D721Med (cell line): ENCODE results near the gene LRRC51.

Experiments
- DNase-seq: peaks from one replicate; pipeline ENCODE4 v3.0.0; 2011; ENCODE audit warnings: low spot score; ENCODE audit not compliant: insufficient read length
- FAIRE-seq: peaks from 2 replicates; lab custom pipeline; 2011; peaks lifted over from hg19 to GRCh38; lab: Jason Lieb, UNC
- CTCF ChIP-seq: IDR thresholded peaks from 2 replicates; pipeline ENCODE4 v1.5.1; 2012; ENCODE audit warnings: mild to moderate bottlenecking, control low read depth; ENCODE audit not compliant: insufficient read depth; ENCODE audit errors: missing control alignments

LRRC51 gene

GRCh38 chr11:72083414-72083813 lies 2.8 kb downstream of the LRRC51 start:
- no peak for FAIRE-seq
- no peak for TF ChIP-seq CTCF

GRCh38 chr11:72084076-72084475 lies 3.4 kb downstream of the LRRC51 start:
- FAIRE-seq (no peak), DNase-seq (no peak)
- no peak for TF ChIP-seq CTCF

More at GRCh38 chr11:72083414-72083813, 2.8 kb downstream of the LRRC51 start:
- no peak for DNase-seq

- TF ChIP-seq CTCF, result no peak
- DNase-seq (no peak), FAIRE-seq (no peak)
Measured at GRCh38 chr11:72084965-72085364, 4.3 kb downstream of the LRRC51 start.

- DNase-seq, result no peak
- FAIRE-seq, result no peak
Measured at GRCh38 chr11:72085621-72086351, 5.1 kb downstream of the LRRC51 start.

GRCh38 chr11:72088076-72088808 lies 7.6 kb downstream of the LRRC51 start:
- no peak for DNase-seq
- no peak for FAIRE-seq
- TF ChIP-seq CTCF, result no peak

More at GRCh38 chr11:72085621-72086351, 5.1 kb downstream of the LRRC51 start:
- TF ChIP-seq CTCF, result no peak

GRCh38 chr11:72091292-72091691 lies 10.6 kb downstream of the LRRC51 start:
- DNase-seq (peak; percentile 68), FAIRE-seq (no peak)
- TF ChIP-seq CTCF, result peak; percentile 80

GRCh38 chr11:72098741-72099140 lies 18.1 kb downstream of the LRRC51 start:
- no peak for TF ChIP-seq CTCF
- FAIRE-seq (no peak), DNase-seq (no peak)
